ENCODE results near the gene CHCHD3.

DNA sequence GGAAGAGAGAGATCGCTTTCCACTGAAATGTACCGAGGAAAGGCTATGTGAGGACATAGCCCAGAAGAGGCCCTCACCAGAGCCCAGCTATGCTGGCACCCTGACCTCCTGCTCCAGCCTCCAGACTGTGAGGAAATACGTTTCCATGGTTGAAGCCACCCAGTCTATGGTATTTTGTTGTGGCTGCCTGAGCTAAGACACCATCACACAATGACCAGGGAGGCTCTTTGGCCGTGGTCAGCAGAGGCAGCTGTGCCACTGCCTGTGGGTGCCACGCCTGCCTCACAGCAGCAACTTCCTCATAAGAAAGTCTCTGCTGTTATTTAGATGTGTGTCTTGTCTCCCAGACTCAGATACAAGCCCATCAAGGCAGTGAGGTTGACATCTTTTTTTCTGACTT lies 322.9 kb downstream of the CHCHD3 start:
- TF ChIP-seq, protein P1, sequence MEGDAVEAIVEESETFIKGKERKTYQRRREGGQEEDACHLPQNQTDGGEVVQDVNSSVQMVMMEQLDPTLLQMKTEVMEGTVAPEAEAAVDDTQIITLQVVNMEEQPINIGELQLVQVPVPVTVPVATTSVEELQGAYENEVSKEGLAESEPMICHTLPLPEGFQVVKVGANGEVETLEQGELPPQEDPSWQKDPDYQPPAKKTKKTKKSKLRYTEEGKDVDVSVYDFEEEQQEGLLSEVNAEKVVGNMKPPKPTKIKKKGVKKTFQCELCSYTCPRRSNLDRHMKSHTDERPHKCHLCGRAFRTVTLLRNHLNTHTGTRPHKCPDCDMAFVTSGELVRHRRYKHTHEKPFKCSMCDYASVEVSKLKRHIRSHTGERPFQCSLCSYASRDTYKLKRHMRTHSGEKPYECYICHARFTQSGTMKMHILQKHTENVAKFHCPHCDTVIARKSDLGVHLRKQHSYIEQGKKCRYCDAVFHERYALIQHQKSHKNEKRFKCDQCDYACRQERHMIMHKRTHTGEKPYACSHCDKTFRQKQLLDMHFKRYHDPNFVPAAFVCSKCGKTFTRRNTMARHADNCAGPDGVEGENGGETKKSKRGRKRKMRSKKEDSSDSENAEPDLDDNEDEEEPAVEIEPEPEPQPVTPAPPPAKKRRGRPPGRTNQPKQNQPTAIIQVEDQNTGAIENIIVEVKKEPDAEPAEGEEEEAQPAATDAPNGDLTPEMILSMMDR (tag by site-specific recombination; IDR thresholded peaks at IDR 0.05) = no peak
- TF ChIP-seq ZNF670 (tag by site-specific recombination; IDR thresholded peaks at IDR 0.05; ENCODE audit: low read depth) (no peak), ZNF121 (tag by site-specific recombination; IDR thresholded peaks at IDR 0.05) (no peak), ZBTB7A (tag by site-specific recombination; IDR thresholded peaks at IDR 0.05; ENCODE audit: low read depth) (no peak), ZFP37 (tag by site-specific recombination; IDR thresholded peaks at IDR 0.05) (no peak), ZNF560 (tag by site-specific recombination; IDR thresholded peaks at IDR 0.05; ENCODE audit: borderline replicate concordance) (no peak)
- TF ChIP-seq, protein P2, sequence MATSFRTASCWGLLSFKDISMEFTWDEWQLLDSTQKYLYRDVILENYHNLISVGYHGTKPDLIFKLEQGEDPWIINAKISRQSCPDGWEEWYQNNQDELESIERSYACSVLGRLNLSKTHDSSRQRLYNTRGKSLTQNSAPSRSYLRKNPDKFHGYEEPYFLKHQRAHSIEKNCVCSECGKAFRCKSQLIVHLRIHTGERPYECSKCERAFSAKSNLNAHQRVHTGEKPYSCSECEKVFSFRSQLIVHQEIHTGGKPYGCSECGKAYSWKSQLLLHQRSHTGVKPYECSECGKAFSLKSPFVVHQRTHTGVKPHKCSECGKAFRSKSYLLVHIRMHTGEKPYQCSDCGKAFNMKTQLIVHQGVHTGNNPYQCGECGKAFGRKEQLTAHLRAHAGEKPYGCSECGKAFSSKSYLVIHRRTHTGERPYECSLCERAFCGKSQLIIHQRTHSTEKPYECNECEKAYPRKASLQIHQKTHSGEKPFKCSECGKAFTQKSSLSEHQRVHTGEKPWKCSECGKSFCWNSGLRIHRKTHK (tag by site-specific recombination; IDR thresholded peaks at IDR 0.05) = no peak
